Motor neuron (in vitro differentiated cells): Measurements from ENCODE around the gene KRTAP5-1. TPM values are rescaled to one million over a fixed set of nuclear protein-coding genes. Genes with fewer than 3 reads are reported as not detected.
A peak's percentile ranks its signal among the peaks of the same experiment; 100 is the strongest.

Source experiments
- ATAC-seq, 8 experiments: fragments of 200-7000 bp; cut with Tn5 transposase; replicated peaks in 6 of 8; 2 replicates each; pipeline ENCODE4 v1.8.0; 2021; ENCODE audit warnings: mild to moderate bottlenecking in 8 of 8, moderate library complexity in 8 of 8
- H3K27ac ChIP-seq, 2 donors: fragments of 250-450 bp; sonication (Bioruptor Pico); 2 replicates each; pipeline ENCODE4 v1.9.0; 2021; ENCODE audit warnings: antibody characterized with exemption in 2 of 2, mild to moderate bottlenecking in 2 of 2, moderate library complexity in 1 of 2
- H3K4me1 ChIP-seq, 2 donors: fragments of 250-450 bp; sonication (Bioruptor Pico); replicated peaks in 1 of 2; 2 replicates each; pipeline ENCODE4 v1.6.1; 2021; ENCODE audit warnings: antibody characterized with exemption in 2 of 2, mild to moderate bottlenecking in 2 of 2, moderate library complexity in 1 of 2
- H3K4me3 ChIP-seq, 5 donors: fragments of 250-450 bp; sonication (Bioruptor Pico); 2 replicates each; pipeline ENCODE4 v1.9.0; 2021; ENCODE audit warnings: antibody characterized with exemption in 5 of 5, mild to moderate bottlenecking in 5 of 5, moderate library complexity in 4 of 5
- WGBS, 10 experiments: fragments of 450-650 bp; shearing (Covaris generic); methylation state at CpG; one replicate each; pipeline ENCODE4 v1.0.0; 2022; 5-methylcytosine and 5-hydroxymethylcytosine counted together
- in situ Hi-C, 9 experiments: fragments of 400-800 bp; cut with MboI; loops; one replicate each; pipeline ENCODE4 v1.15.0; 2021; ENCODE audit warnings: low sequenced_read_pairs in 9 of 9, low pct_unique_long_range_greater_than_20kb in 2 of 9; ENCODE audit not compliant: unreplicated experiment in 9 of 9
- total RNA-seq, 8 experiments: library from RNA; unstranded; fragments of 300-600 nt; gene quantifications; 2 replicates each; pipeline versions ENCODE4 v1.2.3 to v1.2.4, GENCODE V29; 2022

KRTAP5-1 gene
- total RNA-seq, 8 experiments from 2014 or later = 0.49 to 3.9 (median 2.6) TPM; not detected in 1

- H3K4me1 ChIP-seq = peaks cover 61 to 68% of the 10 kb centered on the region in 2 donors
- no peak for ATAC-seq
- no peak overlapping the region for H3K27ac ChIP-seq
- in situ Hi-C loops = no loop called here
- H3K4me3 ChIP-seq = no peak overlapping the region
- WGBS, 10 experiments = 60 to 100% (median 80%) methylated on average over 1 to 6 of the region's 13 CpGs; no CpG with 5 or more reads in 6 of the 10 experiments
These were observed 17.9 kb downstream of the KRTAP5-1 start for GRCh38 chr11:1567052-1567720.

- WGBS, 10 experiments = 40 to 100% (median 86%) methylated on average over 1 to 3 of the region's 20 CpGs; no CpG with 5 or more reads in 7 of the 10 experiments
- peaks cover 61 to 68% of the 10 kb centered on the region in 2 donors for H3K4me1 ChIP-seq
- H3K27ac ChIP-seq = no peak overlapping the region
- in situ Hi-C loops = no loop called here
- H3K4me3 ChIP-seq = no peak overlapping the region
- no peak for ATAC-seq
These were observed 18.6 kb downstream of the KRTAP5-1 start for GRCh38 chr11:1566381-1567051.

GRCh38 chr11:1565904-1566247 lies 19.2 kb downstream of the KRTAP5-1 start:
- peaks cover 61 to 68% of the 10 kb centered on the region in 2 donors for H3K4me1 ChIP-seq
- ATAC-seq = no peak
- in situ Hi-C loops = no loop called here
- H3K27ac ChIP-seq = no peak overlapping the region
- no peak overlapping the region for H3K4me3 ChIP-seq
- no CpG with 5 or more reads among the region's 5 CpGs for WGBS, 10 experiments

- H3K27ac ChIP-seq = peak overlapping the region; percentile 27 to 57
- peaks cover 58 to 64% of the 10 kb centered on the region in 2 donors for H3K4me1 ChIP-seq
- peak in 6 of 8 experiments; percentile 2 to 33 (median 20) for ATAC-seq
- H3K4me3 ChIP-seq = no peak overlapping the region
- in situ Hi-C loops = no loop called here
- WGBS, 10 experiments = 100% methylated on average over 2 to 4 of the region's 28 CpGs; no CpG with 5 or more reads in 8 of the 10 experiments
These were observed 19.7 kb downstream of the KRTAP5-1 start for GRCh38 chr11:1565173-1565903.

GRCh38 chr11:1564535-1565172 lies 20.4 kb downstream of the KRTAP5-1 start:
- 20 to 80% (median 71%) methylated on average over 1 to 6 of the region's 16 CpGs; no CpG with 5 or more reads in 6 of the 10 experiments for WGBS, 10 experiments
- in situ Hi-C loops = no loop called here
- Histone ChIP-seq H3K27ac (peak overlapping the region; percentile 41 to 62), H3K4me1 (peaks cover 52 to 59% of the 10 kb centered on the region in 2 donors), H3K4me3 (no peak overlapping the region)
- peak; percentile 77 to 90 (median 86) for ATAC-seq

GRCh38 chr11:1563697-1564534 lies 21.2 kb downstream of the KRTAP5-1 start:
- ATAC-seq = peak in 2 of 8 experiments; percentile 1 to 3
- H3K4me3 ChIP-seq = no peak overlapping the region
- in situ Hi-C loops = no loop called here
- 90 to 100% (median 100%) methylated on average over 1 to 11 of the region's 29 CpGs; no CpG with 5 or more reads in 7 of the 10 experiments for WGBS, 10 experiments
- peaks cover 47 to 53% of the 10 kb centered on the region in 2 donors for H3K4me1 ChIP-seq
- peak overlapping the region; percentile 41 to 62 for H3K27ac ChIP-seq

- ATAC-seq = no peak
- H3K27ac ChIP-seq = no peak overlapping the region
- in situ Hi-C loops = no loop called here
- no peak overlapping the region for H3K4me3 ChIP-seq
- WGBS, 10 experiments = 50 to 69% methylated on average over 2 of the region's 12 CpGs; no CpG with 5 or more reads in 8 of the 10 experiments
- H3K4me1 ChIP-seq = peaks cover 40 to 47% of the 10 kb centered on the region in 2 donors
These were observed 21.9 kb downstream of the KRTAP5-1 start for GRCh38 chr11:1563149-1563638.

- Histone ChIP-seq H3K4me3 (no peak overlapping the region), H3K27ac (no peak overlapping the region), H3K4me1 (peaks cover 34 to 42% of the 10 kb centered on the region in 2 donors)
- ATAC-seq = no peak
- in situ Hi-C loops = no loop called here
- 48 to 100% (median 90%) methylated on average over 1 to 8 of the region's 14 CpGs; no CpG with 5 or more reads in 6 of the 10 experiments for WGBS, 10 experiments
These were observed 22.5 kb downstream of the KRTAP5-1 start for GRCh38 chr11:1562469-1563148.

GRCh38 chr11:1561955-1562354 lies 23.1 kb downstream of the KRTAP5-1 start:
- 40% methylated on average over 1 of the region's 5 CpGs; no CpG with 5 or more reads in 9 of the 10 experiments for WGBS, 10 experiments

GRCh38 chr11:1561266-1561665 lies 23.8 kb downstream of the KRTAP5-1 start:
- ATAC-seq = no peak
- H3K4me1 ChIP-seq = peaks cover 22 to 30% of the 10 kb centered on the region in 2 donors

More at GRCh38 chr11:1561955-1562354, 23.1 kb downstream of the KRTAP5-1 start:
- no peak for ATAC-seq
- in situ Hi-C loops = no loop called here
- Histone ChIP-seq H3K27ac (no peak overlapping the region), H3K4me3 (no peak overlapping the region), H3K4me1 (peaks cover 27 to 35% of the 10 kb centered on the region in 2 donors)

GRCh38 chr11:1560649-1561251 lies 24.3 kb downstream of the KRTAP5-1 start:
- no peak for ATAC-seq
- WGBS, 10 experiments = 80 to 89% methylated on average over 3 of the region's 8 CpGs; no CpG with 5 or more reads in 8 of the 10 experiments
- H3K27ac ChIP-seq = no peak overlapping the region
- H3K4me1 ChIP-seq = peaks cover 24 to 34% of the 10 kb centered on the region in 2 donors
- in situ Hi-C loops = no loop called here
- H3K4me3 ChIP-seq = no peak overlapping the region

More at GRCh38 chr11:1561266-1561665, 23.8 kb downstream of the KRTAP5-1 start:
- WGBS, 10 experiments = 80 to 90% methylated on average over 1 to 2 of the region's 17 CpGs; no CpG with 5 or more reads in 8 of the 10 experiments
- Histone ChIP-seq H3K27ac (no peak overlapping the region), H3K4me3 (no peak overlapping the region)
- in situ Hi-C loops = no loop called here
